A549 (cell line): Measurements from ENCODE around the gene PCNT.

Experiments
- BHLHE40 ChIP-seq: IDR thresholded peaks from 2 replicates; pipeline ENCODE4 v1.6.1; 2012; ENCODE audit warnings: low read depth, low read length, inconsistent platforms
- CBX2 ChIP-seq: fragments of 200-600 bp; sonication (generic); IDR thresholded peaks from 2 replicates; pipeline ENCODE4 v1.6.1; 2016; ENCODE audit warnings: low read depth, mild to moderate bottlenecking, borderline replicate concordance
- EP300 ChIP-seq, 2 experiments: fragments of >200 bp; sonication (Bioruptor Twin); formaldehyde crosslinking; IDR thresholded peaks; 2 replicates in 1 of 2; 3 replicates in 1 of 2; pipeline ENCODE4 v1.6.1; 2016 to 2017
- ESRRA ChIP-seq: fragments of 150-350 bp; IDR thresholded peaks from 2 replicates; pipeline ENCODE4 v1.6.1; 2014; ENCODE audit warnings: mild to moderate bottlenecking, low read length, borderline replicate concordance
- JUNB ChIP-seq: fragments of >200 bp; sonication (Bioruptor Twin); formaldehyde crosslinking; IDR thresholded peaks from 2 replicates; pipeline ENCODE4 v1.6.1; 2016
- PHF8 ChIP-seq: fragments of 200-600 bp; sonication (generic); IDR thresholded peaks from 2 replicates; pipeline ENCODE4 v1.6.1; 2016; ENCODE audit warnings: low read depth, mild to moderate bottlenecking, antibody characterized with exemption, moderate library complexity, borderline replicate concordance
- POLR2A ChIP-seq: IDR thresholded peaks from 2 replicates; pipeline ENCODE4 v1.6.1; 2012; ENCODE audit warnings: mild to moderate bottlenecking, low read length
- POLR2AphosphoS2 ChIP-seq: conservative IDR thresholded peaks from 2 replicates; pipeline ENCODE4 v1.6.1; 2012; ENCODE audit warnings: low read length, improper control_type of control experiment, inconsistent platforms
- REST ChIP-seq: fragments of 200-600 bp; sonication (generic); IDR thresholded peaks from 2 replicates; pipeline ENCODE4 v1.6.1; 2016; ENCODE audit warnings: antibody characterized with exemption, mild to moderate bottlenecking, moderate library complexity
- RFX5 ChIP-seq: fragments of 450-650 bp; IDR thresholded peaks from 2 replicates; pipeline ENCODE4 v1.7.1; 2014; ENCODE audit warnings: antibody characterized with exemption, mild to moderate bottlenecking, moderate library complexity
- ZFP36 ChIP-seq: fragments of 450-650 bp; IDR thresholded peaks from 2 replicates; pipeline ENCODE4 v1.6.1; 2014; ENCODE audit warnings: borderline replicate concordance; ENCODE audit not compliant: partially characterized antibody
- TF ChIP-seq, protein P1 (sequence below): fragments of >200 bp; sonication (Bioruptor Twin); formaldehyde crosslinking; IDR thresholded peaks from 3 replicates; pipeline ENCODE4 v1.5.1; 2016
- TF ChIP-seq, protein P2 (sequence below): fragments of >200 bp; sonication (Bioruptor Twin); formaldehyde crosslinking; IDR thresholded peaks from 2 replicates; pipeline ENCODE4 v1.6.1; 2016

DNA sequence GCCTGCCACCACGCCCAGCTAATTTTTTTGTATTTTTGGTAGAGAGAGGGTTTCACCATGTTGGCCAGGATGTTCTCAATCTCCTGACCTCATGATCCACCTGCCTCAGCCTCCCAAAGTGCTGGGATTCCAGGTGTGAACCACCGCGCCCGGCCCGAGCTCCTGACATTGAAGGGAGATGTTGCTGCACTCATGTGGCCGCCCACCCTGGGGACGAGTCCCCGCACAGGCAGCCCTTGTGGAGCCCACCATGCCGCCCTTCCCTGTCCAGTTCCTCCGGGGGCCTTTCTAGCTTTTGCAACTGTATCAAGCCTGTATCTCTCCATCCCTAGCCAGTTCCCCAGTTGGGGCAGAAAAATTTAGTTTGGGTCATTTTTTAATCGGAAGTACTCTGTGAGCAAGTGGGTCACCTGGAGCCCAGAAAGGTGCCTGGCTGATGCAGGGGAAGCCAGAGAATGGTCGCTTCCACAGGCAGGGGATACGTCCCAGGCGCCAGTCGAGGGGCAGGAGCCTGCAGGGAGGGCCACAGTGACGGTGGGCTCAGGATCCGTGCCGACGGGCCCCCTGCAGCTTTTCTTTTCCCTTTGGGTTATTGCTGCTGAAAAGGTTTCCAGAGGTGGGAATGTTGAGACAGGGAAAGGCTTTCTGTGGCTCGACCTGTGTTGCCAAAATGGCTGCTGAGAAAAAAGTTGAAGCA is 20.4 kb downstream of the PCNT start:
- TF ChIP-seq ZFP36 (no peak), ESRRA (no peak), JUNB (no peak), BHLHE40 (no peak), EP300 (IDR thresholded peaks at IDR 0.05) (no peak), POLR2AphosphoS2 (no peak), RFX5 (no peak), REST (no peak), PHF8 (no peak), CBX2 (no peak), POLR2A (no peak)
- TF ChIP-seq, protein P1, sequence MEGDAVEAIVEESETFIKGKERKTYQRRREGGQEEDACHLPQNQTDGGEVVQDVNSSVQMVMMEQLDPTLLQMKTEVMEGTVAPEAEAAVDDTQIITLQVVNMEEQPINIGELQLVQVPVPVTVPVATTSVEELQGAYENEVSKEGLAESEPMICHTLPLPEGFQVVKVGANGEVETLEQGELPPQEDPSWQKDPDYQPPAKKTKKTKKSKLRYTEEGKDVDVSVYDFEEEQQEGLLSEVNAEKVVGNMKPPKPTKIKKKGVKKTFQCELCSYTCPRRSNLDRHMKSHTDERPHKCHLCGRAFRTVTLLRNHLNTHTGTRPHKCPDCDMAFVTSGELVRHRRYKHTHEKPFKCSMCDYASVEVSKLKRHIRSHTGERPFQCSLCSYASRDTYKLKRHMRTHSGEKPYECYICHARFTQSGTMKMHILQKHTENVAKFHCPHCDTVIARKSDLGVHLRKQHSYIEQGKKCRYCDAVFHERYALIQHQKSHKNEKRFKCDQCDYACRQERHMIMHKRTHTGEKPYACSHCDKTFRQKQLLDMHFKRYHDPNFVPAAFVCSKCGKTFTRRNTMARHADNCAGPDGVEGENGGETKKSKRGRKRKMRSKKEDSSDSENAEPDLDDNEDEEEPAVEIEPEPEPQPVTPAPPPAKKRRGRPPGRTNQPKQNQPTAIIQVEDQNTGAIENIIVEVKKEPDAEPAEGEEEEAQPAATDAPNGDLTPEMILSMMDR = no peak
- TF ChIP-seq, protein P2, sequence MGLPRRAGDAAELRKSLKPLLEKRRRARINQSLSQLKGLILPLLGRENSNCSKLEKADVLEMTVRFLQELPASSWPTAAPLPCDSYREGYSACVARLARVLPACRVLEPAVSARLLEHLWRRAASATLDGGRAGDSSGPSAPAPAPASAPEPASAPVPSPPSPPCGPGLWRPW = no peak
